ENCODE data around the gene USP3.

The USP3 gene, protein sequence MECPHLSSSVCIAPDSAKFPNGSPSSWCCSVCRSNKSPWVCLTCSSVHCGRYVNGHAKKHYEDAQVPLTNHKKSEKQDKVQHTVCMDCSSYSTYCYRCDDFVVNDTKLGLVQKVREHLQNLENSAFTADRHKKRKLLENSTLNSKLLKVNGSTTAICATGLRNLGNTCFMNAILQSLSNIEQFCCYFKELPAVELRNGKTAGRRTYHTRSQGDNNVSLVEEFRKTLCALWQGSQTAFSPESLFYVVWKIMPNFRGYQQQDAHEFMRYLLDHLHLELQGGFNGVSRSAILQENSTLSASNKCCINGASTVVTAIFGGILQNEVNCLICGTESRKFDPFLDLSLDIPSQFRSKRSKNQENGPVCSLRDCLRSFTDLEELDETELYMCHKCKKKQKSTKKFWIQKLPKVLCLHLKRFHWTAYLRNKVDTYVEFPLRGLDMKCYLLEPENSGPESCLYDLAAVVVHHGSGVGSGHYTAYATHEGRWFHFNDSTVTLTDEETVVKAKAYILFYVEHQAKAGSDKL

DNA sequence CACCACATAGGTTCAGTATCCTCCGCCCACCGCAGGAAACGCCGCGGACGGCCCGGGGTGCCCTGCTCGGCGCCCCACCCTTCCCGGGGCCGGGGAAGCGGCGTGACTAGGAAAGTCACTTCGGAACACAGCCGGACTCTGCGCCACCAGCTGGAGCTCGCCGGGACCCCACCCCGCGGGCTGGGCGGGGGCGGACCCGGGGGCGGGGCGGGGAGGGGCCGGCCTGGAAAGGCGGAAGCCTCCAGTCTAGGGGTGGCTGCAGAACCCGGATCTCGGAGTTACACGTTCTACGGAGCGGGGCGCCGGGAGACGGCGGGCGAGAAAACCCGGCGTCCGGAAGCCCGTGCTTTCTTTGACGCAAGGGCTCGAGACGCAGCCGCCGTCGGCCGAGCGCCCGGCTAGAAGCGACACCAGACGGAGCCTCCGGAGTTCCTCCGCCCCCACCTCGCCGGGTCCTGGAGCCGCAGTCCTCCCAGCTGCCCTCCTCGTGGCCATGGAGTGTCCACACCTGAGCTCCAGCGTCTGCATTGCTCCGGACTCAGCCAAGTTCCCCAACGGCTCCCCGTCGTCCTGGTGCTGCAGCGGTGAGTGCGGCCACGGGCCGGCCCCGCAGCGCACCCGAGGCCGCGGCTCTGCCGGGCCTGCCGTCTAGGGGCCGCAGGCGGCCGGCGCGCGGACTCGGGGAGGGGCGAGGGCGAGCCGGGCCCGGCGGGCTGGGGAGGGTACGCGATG, at the start of gene USP3:
Gene USP3, plus strand, starts transcription at position 347 of the 732 bp plus-strand sequence. Its CDS starts 147 bp downstream, at position 494.
- DNase-seq: peak; percentile 86

DNA sequence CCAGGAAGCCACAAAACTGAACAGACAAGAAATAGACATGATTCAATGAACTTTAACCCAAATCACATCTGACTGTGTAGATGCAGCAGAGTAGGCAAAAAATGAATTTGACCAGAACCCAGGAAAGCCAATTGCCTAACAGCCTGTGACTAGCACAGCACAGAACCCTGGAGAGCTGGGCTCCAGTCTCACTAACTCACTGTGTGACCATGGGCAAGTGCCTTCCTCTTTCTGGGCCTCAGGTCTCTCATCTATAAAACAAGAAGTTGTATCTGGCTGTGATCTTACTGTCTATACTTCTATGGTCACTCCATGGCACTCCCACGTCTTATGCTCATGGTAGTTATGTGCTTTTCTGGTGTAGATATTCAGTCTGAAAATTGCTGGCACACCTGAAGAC, 48.1 kb upstream of the USP3 start:
- DNase-seq: no peak

DNA sequence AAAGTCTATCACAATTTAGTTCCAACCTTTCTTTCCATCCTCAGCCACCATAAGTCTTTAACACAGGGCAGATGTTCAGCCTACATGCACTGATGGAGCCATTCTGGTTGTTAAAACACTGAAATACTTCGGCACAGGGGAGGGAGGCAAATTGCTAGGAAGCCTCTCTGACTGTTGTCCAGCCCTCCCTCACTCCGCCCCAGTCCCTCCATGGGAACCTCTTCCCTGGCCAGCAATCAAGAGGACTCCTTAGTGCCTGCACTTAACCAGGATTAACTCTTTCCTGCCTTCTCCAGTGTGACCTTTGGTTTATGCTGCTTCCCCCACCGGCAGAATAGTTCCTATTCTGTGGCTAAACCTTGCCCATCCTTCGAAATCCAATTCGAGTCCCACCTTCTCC, 47.0 kb upstream of the USP3 start:
- no peak for DNase-seq

DNA sequence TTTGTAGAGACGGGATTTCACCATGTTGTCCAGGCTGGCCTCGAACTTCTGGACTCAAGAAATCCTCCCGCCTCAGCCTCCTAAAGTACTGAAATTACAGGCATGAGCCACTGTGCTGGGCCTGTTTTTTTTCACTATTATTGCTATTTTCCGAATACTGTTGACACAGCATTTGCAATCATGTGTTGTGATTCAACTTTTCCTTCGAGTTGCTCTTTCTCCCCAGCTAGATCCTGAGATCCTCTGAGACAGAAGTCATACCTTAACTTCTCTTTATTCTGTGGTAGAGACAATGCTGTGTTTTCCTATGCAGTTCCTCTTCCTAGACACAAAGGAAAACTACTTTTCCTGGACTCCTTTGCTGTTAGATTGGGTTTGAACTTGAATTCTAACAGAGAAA, 46.4 kb upstream of the USP3 start:
- no peak for DNase-seq

DNA sequence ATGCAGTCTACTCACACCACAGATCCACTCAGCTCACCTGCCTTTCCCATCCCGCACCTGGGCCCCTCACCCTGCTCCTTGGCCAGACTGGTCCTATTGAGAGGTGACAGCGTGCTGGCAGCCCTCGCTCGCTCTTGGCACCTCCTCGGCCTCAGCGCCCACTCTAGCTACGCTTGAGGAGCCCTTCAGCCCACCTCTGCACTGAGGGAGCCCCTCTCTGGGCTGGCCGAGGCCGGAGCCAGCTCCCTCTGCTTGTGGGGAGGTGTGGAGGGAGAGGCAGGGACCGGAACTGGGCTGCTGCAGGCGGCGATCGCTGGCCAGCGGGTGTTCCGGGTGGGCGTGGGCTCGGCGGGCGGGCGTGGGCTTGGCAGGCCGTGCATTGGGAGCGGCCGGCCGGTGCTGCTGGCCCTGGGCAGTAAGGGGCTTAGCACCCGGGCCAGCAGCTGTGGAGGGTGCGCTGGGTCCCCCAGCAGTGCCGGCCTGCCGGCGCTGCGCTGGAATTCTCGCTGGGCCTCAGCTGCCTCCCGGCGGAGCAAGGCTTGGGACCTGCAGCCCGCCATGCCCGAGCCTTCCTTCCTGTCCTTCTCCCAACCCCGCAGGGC, 45.5 kb upstream of the USP3 start:
- no peak for DNase-seq

DNA sequence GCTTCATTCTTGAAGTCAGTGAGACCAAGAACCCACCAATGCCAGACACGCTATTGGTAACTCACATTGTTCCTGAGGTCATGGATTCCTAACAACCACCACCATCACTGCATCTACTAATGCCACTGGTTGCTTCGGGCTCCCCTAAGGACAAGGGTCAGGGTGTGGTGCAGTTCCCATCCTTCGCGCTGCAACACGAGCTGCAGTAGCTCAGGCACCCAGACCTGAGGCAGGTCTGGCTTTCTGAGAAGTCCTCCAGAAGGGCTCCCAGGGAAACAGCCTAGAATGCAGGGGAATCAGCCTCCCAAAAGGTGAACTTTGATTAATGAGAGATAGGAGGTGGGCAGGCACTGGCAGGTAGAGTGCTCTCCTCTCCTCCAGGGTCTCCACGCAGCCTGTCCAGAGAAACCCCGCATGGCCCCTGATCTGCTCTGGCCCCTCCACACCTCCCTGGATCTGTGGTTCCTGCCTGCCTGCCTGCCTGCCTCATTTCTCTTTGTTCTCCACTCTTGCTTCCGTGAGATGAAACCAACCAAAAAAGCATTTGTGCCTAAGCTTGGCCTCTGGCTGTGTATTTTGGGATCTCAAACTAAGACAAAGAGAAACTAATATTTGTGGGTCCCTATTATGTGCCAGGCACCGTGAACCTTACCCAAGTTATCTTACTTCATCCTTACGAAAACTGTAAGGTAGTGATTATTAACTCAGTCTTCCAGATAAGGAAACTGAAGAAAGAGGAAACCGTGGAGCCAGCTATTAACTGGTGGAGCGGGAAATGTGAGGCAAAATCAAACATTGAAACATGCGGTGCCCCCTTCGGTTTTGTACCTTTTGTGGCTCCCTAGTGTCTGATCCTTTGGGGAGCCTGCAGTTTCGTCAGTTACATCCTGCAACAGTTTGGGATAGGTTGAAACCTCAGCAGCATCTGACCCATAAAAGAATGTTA, 43.9 kb upstream of the USP3 start:
- no peak for DNase-seq

DNA sequence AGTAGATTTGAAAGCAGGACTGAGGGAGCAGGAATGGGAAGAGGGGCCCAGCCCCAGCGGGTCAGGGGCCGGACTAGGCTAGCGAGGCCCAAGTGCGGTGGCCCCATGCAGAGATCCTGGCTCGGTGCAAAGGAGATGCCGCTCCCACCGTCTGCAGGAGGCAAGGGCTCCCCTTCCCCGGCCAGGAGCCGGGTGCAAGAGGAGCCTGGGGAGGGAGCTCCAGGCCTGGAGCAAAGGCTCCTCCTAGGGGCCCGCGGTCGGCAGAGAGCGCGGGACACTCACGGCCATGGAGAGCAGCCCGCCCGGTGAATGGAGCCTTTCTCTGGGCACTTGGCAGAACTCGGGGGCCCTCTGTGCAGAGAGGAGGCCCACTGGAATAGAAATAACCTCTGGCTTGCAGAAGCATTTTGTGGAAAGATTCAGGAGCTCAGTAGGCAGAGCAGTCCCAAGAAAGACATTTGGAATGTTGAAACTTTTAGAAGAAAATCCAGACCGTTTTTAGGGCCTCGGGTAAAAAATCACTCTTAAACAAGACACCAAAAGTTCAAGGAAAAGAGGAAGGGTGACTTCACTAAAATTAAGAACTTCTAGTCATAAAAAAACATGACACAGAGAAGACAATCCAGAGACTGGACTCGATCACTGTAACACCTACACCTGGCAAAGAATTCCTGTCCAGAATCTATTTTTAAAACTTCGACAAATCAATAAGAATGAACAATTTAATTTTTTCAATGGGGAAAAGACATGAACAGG, 43.0 kb upstream of the USP3 start:
- DNase-seq: no peak

DNA sequence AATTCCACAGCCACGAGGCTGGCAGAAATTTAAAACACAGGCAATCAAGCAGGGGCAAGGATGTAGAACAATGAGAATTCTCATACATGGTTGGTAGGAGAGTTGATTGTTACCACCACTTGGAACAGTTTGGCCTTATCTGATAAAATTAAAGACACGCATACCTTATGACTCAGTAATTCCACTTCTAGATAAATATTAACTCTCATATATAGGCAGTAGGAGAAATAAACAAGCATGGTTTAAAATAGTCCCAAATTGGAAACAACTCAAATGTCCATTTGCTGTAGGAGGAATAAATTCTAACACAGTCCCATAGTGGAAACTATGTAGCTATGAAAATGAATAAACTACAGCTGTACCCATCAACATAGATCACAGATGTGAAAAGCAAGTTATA, 42.3 kb upstream of the USP3 start:
- no peak for DNase-seq

DNA sequence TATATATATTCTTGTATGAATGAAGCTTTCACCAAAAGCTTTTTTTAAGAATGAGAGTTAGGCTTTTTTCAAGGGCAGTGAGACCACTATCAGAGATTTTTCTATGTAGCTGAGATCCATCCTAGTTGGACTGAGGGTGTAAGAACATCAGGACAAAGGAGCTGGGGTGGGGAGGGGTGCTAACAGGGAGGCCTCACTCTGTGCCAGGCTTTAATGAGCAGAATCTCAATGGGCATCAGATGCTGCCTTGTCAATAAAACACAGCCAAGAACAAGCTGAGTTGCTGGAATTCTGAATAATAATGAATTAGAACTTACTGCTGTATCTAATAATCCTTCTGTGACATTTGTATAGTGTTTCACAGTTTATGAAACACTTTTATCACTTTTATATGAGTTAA, 41.4 kb upstream of the USP3 start:
- DNase-seq: no peak

DNA sequence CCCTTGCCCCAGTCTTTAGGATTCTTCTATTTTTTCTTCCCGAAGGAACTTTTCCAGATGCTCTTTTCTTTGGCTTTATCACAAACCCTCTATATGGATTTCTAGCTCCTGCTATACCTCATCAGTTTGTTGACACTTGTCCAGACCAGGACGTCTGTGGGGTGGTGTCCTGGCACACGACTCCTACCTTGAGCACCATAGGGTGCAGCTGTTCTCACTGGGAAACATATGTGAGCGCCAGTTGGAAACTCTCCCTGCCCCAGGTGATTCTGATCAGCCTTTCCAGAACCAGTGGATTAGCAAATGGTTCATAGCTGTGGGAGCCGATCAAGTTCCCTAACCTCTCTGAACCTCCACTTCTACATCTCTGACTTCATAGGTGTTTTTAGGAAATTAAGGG, 40.6 kb upstream of the USP3 start:
- DNase-seq: no peak

DNA sequence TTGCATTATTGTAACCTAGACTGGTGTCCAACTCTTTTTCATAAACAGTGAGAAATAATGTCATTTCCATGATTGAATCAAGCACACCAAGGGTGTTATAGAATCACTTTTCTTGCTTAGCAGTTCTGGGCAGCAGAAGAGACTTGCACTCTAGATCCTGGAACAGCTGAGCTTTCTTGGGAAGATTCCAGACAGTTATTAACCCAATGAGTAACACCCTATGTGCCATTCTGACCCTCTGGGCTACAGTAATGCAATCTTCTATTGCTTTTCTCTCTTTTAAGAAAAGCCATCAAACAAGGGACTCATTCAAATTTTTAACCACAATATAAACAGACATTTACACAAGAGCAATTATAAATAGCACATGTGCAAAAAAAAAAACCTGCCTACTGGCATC, 39.3 kb upstream of the USP3 start:
- DNase-seq: no peak

DNA sequence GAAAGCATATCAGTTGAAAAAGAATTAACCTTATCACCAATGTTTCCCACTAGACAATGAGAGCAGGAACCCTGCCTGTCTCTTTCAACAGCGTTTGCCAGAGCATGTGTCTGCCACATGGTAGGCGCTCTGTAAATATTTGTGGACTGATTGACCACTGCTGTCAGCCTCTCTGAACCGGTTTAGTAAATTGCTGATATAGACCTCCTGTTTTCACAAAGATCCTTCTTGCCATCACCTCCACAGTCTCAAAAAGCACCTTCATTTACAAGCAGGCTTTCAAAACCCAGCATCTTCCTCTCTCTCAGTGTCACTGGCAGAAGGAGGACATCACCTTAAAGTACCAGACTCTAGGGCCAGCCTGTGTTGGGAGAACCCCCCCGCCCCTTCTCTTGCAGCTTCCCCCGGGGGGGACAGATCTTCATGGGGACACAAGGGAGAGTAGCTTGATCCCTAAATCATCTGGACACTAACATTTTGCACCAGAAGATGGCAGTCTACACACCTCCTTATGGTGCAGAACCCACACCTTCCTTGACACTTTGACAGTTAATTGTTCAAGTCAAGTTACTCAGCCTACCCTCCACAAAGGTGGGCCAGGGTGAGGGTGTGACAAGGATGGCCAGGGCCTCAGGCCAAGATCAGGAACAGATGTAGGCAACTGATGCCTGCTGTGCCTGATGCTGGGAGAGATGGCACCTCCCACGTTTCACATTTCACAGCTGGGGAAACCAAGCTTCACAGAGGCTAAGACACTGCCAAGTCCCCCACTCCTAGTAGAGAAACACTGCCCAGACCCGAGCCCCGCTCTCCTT, 37.8 kb upstream of the USP3 start:
- no peak for DNase-seq

DNA sequence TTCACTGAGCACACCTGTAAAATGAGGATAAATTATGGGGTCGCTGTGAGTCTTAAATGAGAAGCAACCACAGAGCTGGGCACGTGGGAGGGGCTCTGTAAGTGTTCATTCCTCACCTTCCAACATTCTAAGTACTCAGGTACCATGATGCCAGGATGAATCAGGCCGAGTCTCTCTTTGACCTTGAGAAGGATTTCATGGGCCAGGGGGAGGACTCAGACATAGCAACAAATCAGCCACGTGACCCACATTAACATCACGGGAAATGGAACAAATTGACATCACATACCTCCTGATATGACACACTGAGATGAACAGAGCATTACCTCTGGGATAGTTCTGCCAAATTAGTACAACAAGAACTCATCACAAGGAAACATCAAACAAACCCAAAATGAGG, 35.2 kb upstream of the USP3 start:
- no peak for DNase-seq

DNA sequence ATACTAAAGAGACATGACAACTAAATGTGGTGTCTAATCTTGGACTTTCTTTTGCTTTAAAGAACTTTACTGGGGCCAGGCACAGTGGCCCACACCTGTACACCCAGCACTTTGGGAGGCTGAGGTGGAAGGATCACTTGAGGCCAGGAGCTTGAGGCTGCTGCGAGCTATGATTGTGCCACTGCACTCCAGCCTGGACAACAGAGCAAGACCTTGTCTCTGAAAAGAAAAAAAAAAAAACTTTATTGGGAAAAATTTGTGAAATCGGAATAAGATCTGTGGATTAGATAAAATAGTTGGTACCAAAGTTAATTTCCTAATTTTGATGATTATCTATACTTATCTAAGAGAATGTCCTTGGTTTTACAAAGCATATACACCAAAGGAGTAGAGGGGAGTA, 34.4 kb upstream of the USP3 start:
- DNase-seq: no peak

DNA sequence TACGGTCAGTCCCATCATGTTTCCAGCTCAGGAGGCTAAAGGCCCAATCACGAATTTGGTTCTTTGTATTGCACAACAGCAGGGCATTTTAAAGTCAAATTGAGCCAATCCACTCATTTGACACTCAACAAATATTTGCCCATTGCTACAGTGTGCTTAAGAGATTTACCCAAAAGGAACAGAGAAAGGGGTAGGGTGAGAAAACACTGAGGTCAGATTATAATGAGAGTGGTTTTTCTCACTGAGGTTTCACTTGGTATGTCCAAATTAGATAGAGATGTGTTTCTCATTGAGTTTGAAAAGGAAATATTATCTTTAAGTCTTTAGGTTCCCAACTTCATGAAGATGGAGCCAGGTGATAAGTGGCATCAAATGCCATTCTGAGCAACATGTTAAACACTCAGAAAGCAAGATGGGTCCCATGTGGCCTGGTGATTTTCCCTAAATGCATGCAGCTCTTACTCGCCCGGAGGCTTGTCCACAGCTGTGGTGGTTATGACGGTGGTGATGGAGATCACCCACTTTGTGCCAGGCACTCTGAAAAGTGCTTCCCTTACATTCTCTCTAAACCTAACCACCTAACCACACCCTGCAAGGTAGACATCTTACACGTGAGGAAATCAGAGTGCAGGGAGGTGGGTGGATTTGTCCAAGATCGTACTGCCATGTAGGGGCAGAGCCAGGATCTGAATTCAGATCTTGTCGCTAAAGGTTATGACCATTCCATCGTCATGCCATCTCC, 31.2 kb upstream of the USP3 start:
- no peak for DNase-seq

DNA sequence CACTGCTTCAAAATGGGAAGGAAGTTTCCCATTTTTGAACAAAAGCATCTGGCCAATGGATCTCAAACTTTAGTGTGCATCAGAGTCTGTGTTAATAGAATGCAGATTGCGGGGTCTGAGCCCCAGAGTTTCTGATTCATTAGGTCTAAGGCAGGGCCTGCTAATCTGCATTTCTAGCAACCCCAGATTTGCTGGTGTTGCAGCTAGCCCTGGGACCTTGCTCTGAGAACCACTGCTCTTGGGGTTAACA, 30.7 kb upstream of the USP3 start:
- DNase-seq: no peak

DNA sequence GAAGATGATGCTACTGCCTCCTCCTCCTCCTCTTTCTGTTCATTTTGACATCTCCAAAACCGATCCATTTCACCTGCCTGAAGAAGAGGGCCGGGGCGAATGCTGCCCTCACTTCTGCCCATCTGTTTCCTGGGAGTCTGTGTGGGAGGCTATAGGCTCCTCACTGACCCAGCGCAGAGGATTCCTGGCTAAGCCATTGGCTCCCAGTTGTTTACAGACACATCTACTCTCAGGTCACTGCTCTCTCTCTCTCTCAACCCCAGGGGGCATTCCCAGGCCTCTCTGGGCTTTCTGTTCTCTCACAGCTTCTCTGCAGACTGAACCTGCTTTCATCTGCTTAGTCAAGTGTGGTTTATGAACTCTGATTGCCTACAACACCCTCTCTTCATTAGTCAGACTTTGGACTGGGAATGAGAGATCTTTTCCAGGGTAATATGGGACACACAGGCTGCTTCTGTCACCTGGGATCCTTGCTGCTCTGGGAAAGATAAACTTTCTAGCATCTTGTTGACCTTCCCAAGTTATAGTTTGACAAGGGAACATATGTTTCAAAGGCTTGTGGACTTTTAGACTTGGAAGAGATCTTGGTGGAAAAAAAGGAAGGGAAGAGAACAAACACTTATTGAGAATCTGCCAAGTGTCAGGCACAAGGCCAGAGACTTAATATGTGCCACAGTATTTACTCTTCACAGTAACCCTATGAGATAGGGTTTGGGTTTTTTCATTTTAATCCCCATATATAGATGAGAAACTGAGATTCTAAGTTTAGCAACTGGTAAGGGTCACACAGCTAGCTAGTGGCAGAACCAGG, 30.2 kb upstream of the USP3 start:
- DNase-seq: peak; percentile 10

DNA sequence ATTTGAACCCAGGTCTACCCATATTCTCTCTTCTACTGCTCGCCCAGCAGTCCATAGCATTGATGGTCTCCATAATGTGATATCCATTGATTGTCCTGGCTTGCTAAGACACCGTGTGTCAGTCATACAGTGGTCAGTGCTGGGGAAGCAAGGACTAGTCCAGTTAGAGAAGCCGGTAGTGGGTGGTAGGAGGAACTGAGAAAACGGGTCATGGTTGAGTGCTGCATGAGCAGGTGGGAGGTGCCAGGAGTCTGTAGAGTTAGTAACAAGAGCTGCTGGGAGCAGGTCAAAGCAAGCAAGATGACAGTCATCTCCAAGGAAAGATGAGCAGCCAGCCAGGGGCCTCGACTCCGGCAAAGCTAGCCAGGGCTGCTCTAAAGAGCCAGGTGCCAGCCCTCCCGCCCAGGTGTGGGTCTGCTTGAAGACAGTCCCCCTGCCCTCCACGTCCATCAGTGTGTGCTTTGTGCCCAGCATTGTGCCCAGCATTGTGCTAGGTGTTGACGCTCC, 29.5 kb upstream of the USP3 start:
- DNase-seq: no peak

DNA sequence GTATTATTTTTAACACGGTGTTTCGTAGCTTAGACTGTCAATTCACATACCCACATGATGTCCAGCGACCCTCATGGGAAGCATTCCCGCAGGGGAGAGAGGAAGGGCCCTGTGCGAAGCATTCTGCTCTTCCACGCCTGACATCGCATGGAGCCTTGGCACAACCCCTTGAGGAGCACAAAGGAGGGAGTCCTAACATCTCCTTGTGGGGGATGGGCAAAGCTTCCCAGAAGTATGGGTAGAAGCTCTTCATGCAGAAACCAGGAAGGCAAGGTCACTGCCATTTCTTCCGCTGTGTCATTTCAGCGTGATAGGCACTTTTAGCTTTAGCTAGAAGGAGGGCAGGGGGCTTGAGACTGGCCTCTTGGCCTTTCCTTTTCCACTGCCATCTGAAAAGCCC, 28.7 kb upstream of the USP3 start:
- no peak for DNase-seq

Measured in GOT3 (cell line).